H9 (cell line): ENCODE data around the gene CORIN. TPM values are rescaled to one million over a fixed set of nuclear protein-coding genes. Genes with fewer than 3 reads are reported as not detected.

ENCODE experiments used
- DNase-seq: peaks from one replicate; pipeline ENCODE4 v3.0.0-alpha.2; 2017
- H2AFZ ChIP-seq: one replicate; pipeline ENCODE4 v1.6.1; 2013; ENCODE audit warnings: mild to moderate bottlenecking, low read length, control low read depth, moderate library complexity
- H2AK5ac ChIP-seq: 2 replicates; pipeline ENCODE4 v1.6.1; 2013; ENCODE audit warnings: low read length, control low read depth, mixed read lengths; ENCODE audit not compliant: insufficient read length
- H2BK120ac ChIP-seq: one replicate; pipeline ENCODE4 v1.6.1; 2013; ENCODE audit warnings: low read depth, mild to moderate bottlenecking, low read length, control low read depth, inconsistent platforms; ENCODE audit not compliant: poor library complexity, severe bottlenecking
- H2BK12ac ChIP-seq: 2 replicates; pipeline ENCODE4 v1.6.1; 2013; ENCODE audit warnings: low read length, control low read depth, mixed read lengths, low read depth; ENCODE audit not compliant: insufficient read length
- H2BK15ac ChIP-seq: 2 replicates; pipeline ENCODE4 v1.6.1; 2013; ENCODE audit warnings: low read depth, low read length, control low read depth
- H2BK20ac ChIP-seq: one replicate; pipeline ENCODE4 v1.6.1; 2013; ENCODE audit warnings: low read depth, mild to moderate bottlenecking, low read length, control low read depth, inconsistent platforms; ENCODE audit not compliant: poor library complexity, severe bottlenecking
- H2BK5ac ChIP-seq: 2 replicates; pipeline ENCODE4 v1.6.1; 2013; ENCODE audit warnings: low read length, control low read depth, mixed read lengths; ENCODE audit not compliant: insufficient read length
- H3K14ac ChIP-seq: 2 replicates; pipeline ENCODE4 v1.6.1; 2013; ENCODE audit warnings: low read length, control low read depth; ENCODE audit not compliant: insufficient read depth
- H3K18ac ChIP-seq: 2 replicates; pipeline ENCODE4 v1.6.1; 2013; ENCODE audit warnings: low read depth, mild to moderate bottlenecking, mixed read lengths, low read length, control low read depth; ENCODE audit not compliant: insufficient read length
- H3K23ac ChIP-seq: 2 replicates; pipeline ENCODE4 v1.6.1; 2013; ENCODE audit warnings: low read length, control low read depth, mixed read lengths, low read depth; ENCODE audit not compliant: insufficient read length
- H3K23me2 ChIP-seq: 2 replicates; pipeline ENCODE4 v1.6.1; 2013; ENCODE audit warnings: low read depth, mild to moderate bottlenecking, mixed read lengths, low read length, control low read depth; ENCODE audit not compliant: insufficient read length, poor library complexity, severe bottlenecking
- H3K27ac ChIP-seq: 2 replicates; pipeline ENCODE4 v1.5.1; 2013; ENCODE audit warnings: low read length, control low read depth, mixed read lengths, low read depth; ENCODE audit not compliant: insufficient read length
- H3K27me3 ChIP-seq: 2 replicates; pipeline ENCODE4 v1.6.1; 2013; ENCODE audit warnings: low read length, control low read depth, inconsistent platforms; ENCODE audit not compliant: insufficient read depth
- H3K4ac ChIP-seq: 2 replicates; pipeline ENCODE4 v1.6.1; 2013; ENCODE audit warnings: low read depth, mild to moderate bottlenecking, control low read depth, inconsistent platforms, low read length, moderate library complexity
- H3K4me1 ChIP-seq: 2 replicates; pipeline ENCODE4 v1.6.1; 2013; ENCODE audit warnings: low read length, control low read depth, inconsistent platforms; ENCODE audit not compliant: insufficient read depth
- H3K4me2 ChIP-seq: 2 replicates; pipeline ENCODE4 v1.6.1; 2013; ENCODE audit warnings: low read length, control low read depth, mixed read lengths; ENCODE audit not compliant: insufficient read length, insufficient read depth
- H3K56ac ChIP-seq: 2 replicates; pipeline ENCODE4 v1.6.1; 2013; ENCODE audit warnings: low read depth, mild to moderate bottlenecking, mixed read lengths, low read length, control low read depth; ENCODE audit not compliant: insufficient read length
- H3K79me1 ChIP-seq: 2 replicates; pipeline ENCODE4 v1.6.1; 2013; ENCODE audit warnings: low read depth, mild to moderate bottlenecking, moderate library complexity, low read length, control low read depth, inconsistent platforms; ENCODE audit not compliant: insufficient read depth, poor library complexity, severe bottlenecking
- H3K79me2 ChIP-seq: 2 replicates; pipeline ENCODE4 v1.6.1; 2013; ENCODE audit warnings: low read length, control low read depth, inconsistent platforms; ENCODE audit not compliant: insufficient read depth
- H3K9ac ChIP-seq: 2 replicates; pipeline ENCODE4 v1.6.1; 2013; ENCODE audit warnings: low read length, control low read depth, mixed read lengths; ENCODE audit not compliant: insufficient read length; ENCODE audit errors: extremely low read depth
- H3K9me3 ChIP-seq: one replicate; pipeline ENCODE4 v1.6.1; 2013; ENCODE audit warnings: low read depth, low read length, inconsistent platforms; ENCODE audit not compliant: control insufficient read depth
- H3T11ph ChIP-seq: one replicate; pipeline ENCODE4 v1.6.1; 2013; ENCODE audit warnings: mild to moderate bottlenecking, low read length, control low read depth, inconsistent platforms
- H4K20me1 ChIP-seq: one replicate; pipeline ENCODE4 v1.6.1; 2013; ENCODE audit not compliant: control insufficient read depth, insufficient read length, insufficient read depth
- H4K5ac ChIP-seq: 2 replicates; pipeline ENCODE4 v1.6.1; 2013; ENCODE audit warnings: low read depth, mild to moderate bottlenecking, mixed read lengths, low read length, control low read depth; ENCODE audit not compliant: insufficient read length
- H4K8ac ChIP-seq: replicated peaks from 2 replicates; pipeline ENCODE4 v1.6.1; 2013; ENCODE audit warnings: low read length, control low read depth, mixed read lengths, low read depth; ENCODE audit not compliant: insufficient read length
- H4K91ac ChIP-seq: 2 replicates; pipeline ENCODE4 v1.6.1; 2013; ENCODE audit warnings: low read depth, mild to moderate bottlenecking, moderate library complexity, mixed read lengths, low read length, control low read depth; ENCODE audit not compliant: insufficient read length
- H3K27ac Mint-ChIP-seq, 3 experiments: 2 replicates in 2 of 3; 3 replicates in 1 of 3; pipeline ENCODE4 v1.8.0; 2020 to 2021; ENCODE audit warnings: mixed read lengths in 3 of 3, mild to moderate bottlenecking in 1 of 3, moderate library complexity in 1 of 3
- H3K27me3 Mint-ChIP-seq: 2 replicates; pipeline ENCODE4 v1.8.0; 2021; ENCODE audit warnings: low read depth, mild to moderate bottlenecking, moderate library complexity, mixed read lengths
- H3K36me3 Mint-ChIP-seq, 3 experiments: 2 replicates in 2 of 3; 3 replicates in 1 of 3; pipeline ENCODE4 v1.8.0; 2020 to 2021; ENCODE audit warnings: low read depth in 3 of 3, mixed read lengths in 3 of 3; ENCODE audit not compliant: insufficient read depth in 1 of 3
- H3K4me1 Mint-ChIP-seq, 2 experiments: 2 replicates each; pipeline ENCODE4 v1.8.0; 2020; ENCODE audit warnings: mixed read lengths in 2 of 2
- H3K4me3 Mint-ChIP-seq, 2 experiments: 2 replicates in 1 of 2; 3 replicates in 1 of 2; pipeline ENCODE4 v1.8.0; 2020 to 2021; ENCODE audit warnings: mild to moderate bottlenecking in 2 of 2, mixed read lengths in 2 of 2, moderate library complexity in 1 of 2
- H3K9me3 Mint-ChIP-seq, 2 experiments: 2 replicates in 1 of 2; 3 replicates in 1 of 2; pipeline ENCODE4 v1.8.0; 2020; ENCODE audit warnings: mild to moderate bottlenecking in 2 of 2, mixed read lengths in 2 of 2, moderate library complexity in 1 of 2
- WGBS: extraction: QIAGEN DNeasy Blood & Tissue Kit; methylation state at CpG from one replicate; pipeline ENCODE4 v1.1.7; 2013; ENCODE audit warnings: missing lambda C conversion rate, low lambda C conversion rate, mixed read lengths; ENCODE audit not compliant: insufficient read length; ENCODE audit errors: extremely low coverage; 5-methylcytosine and 5-hydroxymethylcytosine counted together
- total RNA-seq: library from RNA; stranded (reverse); gene quantifications from 2 replicates; pipeline ENCODE4 v1.2.1, GENCODE V29; 2021
- TF ChIP-seq, protein P1 (sequence below): fragments of 200-600 bp; sonication (generic); conservative IDR thresholded peaks from 3 replicates; pipeline ENCODE4 v1.8.0; 2021; ENCODE audit warnings: antibody characterized with exemption, mild to moderate bottlenecking

The CORIN gene
- total RNA-seq, 1 experiment from 2014 or later = 0.39 TPM

DNA sequence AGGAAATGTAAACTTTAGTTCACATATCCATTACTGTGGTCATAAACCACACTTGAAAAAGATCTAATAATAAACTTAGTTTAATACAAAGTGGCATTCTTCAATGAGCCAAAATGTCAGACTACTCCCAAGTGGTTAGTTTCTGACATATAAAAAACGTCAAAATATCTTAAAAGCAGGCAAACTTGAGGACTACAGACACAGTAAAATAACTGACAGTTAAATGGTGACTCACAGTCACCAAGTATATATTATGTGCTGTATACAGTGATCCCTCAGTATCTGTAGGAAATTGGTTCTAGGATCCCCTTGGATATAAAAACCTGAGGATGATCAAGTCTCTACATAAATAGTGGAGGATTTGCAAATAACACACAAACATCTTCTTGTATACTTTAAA, 11.6 kb upstream of the CORIN start:
- Histone ChIP-seq H3K79me1 (no peaks in the 10 kb centered on the region), H4K8ac (no peak overlapping the region), H3K79me2 (no peaks in the 10 kb centered on the region), H2BK5ac (no peak overlapping the region), H3K4ac (no peak overlapping the region), H3T11ph (no peak overlapping the region), H3K4me1 (no peaks in the 10 kb centered on the region; the same call in 1 of the 2 replicates), H2BK20ac (no peak overlapping the region), H3K4me2 (no peak overlapping the region), H4K91ac (no peak overlapping the region), H4K5ac (no peak overlapping the region), H3K18ac (no peak overlapping the region), H3K14ac (no peak overlapping the region), H3K27ac (no peak overlapping the region), H3K9me3 (no peaks in the 10 kb centered on the region), H3K23ac (no peak overlapping the region), H2BK15ac (no peak overlapping the region), H2AFZ (no peak overlapping the region), H2BK120ac (no peak overlapping the region), H3K56ac (no peak overlapping the region), H3K9ac (no peak overlapping the region), H3K27me3 (no peaks in the 10 kb centered on the region), H2BK12ac (no peak overlapping the region), H2AK5ac (no peak overlapping the region), H3K23me2 (no peaks in the 10 kb centered on the region), H4K20me1 (no peaks in the 10 kb centered on the region)
- DNase-seq = no peak
- Mint-ChIP-seq H3K9me3 (no peaks in the 10 kb centered on the region; a peak in 1 of 5 replicates), H3K36me3 (peaks cover 36 to 64% (median 46%) of the 10 kb centered on the region in 3 experiments), H3K4me3 (no peak overlapping the region), H3K27ac (no peak overlapping the region), H3K27me3 (no peaks in the 10 kb centered on the region; the same call in 1 of the 2 replicates), H3K4me1 (peaks cover 0 to 4% of the 10 kb centered on the region in 2 experiments; a peak in 2 of 4 replicates)
- no CpG with 5 or more reads among the region's 1 CpG for WGBS
- TF ChIP-seq, protein P1, sequence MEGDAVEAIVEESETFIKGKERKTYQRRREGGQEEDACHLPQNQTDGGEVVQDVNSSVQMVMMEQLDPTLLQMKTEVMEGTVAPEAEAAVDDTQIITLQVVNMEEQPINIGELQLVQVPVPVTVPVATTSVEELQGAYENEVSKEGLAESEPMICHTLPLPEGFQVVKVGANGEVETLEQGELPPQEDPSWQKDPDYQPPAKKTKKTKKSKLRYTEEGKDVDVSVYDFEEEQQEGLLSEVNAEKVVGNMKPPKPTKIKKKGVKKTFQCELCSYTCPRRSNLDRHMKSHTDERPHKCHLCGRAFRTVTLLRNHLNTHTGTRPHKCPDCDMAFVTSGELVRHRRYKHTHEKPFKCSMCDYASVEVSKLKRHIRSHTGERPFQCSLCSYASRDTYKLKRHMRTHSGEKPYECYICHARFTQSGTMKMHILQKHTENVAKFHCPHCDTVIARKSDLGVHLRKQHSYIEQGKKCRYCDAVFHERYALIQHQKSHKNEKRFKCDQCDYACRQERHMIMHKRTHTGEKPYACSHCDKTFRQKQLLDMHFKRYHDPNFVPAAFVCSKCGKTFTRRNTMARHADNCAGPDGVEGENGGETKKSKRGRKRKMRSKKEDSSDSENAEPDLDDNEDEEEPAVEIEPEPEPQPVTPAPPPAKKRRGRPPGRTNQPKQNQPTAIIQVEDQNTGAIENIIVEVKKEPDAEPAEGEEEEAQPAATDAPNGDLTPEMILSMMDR = no peak
